GM10266 (cell line): ENCODE data around the gene CDH23.
A peak's percentile ranks its signal among the peaks of the same experiment; 100 is the strongest.

Experiments used
- DNase-seq: peaks from one replicate; pipeline ENCODE4 v3.0.0; 2012; ENCODE audit errors: extremely low spot score
- TF ChIP-seq, protein P1 (sequence below): IDR thresholded peaks from 2 replicates; pipeline ENCODE4 v1.5.1; 2012; ENCODE audit warnings: mild to moderate bottlenecking, low read depth; ENCODE audit not compliant: control insufficient read depth, insufficient read depth; ENCODE audit errors: missing control alignments

Gene CDH23

GRCh38 chr10:71493741-71494140, 97.0 kb downstream of the CDH23 start:
- no peak for DNase-seq
- TF ChIP-seq, protein P1, sequence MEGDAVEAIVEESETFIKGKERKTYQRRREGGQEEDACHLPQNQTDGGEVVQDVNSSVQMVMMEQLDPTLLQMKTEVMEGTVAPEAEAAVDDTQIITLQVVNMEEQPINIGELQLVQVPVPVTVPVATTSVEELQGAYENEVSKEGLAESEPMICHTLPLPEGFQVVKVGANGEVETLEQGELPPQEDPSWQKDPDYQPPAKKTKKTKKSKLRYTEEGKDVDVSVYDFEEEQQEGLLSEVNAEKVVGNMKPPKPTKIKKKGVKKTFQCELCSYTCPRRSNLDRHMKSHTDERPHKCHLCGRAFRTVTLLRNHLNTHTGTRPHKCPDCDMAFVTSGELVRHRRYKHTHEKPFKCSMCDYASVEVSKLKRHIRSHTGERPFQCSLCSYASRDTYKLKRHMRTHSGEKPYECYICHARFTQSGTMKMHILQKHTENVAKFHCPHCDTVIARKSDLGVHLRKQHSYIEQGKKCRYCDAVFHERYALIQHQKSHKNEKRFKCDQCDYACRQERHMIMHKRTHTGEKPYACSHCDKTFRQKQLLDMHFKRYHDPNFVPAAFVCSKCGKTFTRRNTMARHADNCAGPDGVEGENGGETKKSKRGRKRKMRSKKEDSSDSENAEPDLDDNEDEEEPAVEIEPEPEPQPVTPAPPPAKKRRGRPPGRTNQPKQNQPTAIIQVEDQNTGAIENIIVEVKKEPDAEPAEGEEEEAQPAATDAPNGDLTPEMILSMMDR, result no peak

DNA sequence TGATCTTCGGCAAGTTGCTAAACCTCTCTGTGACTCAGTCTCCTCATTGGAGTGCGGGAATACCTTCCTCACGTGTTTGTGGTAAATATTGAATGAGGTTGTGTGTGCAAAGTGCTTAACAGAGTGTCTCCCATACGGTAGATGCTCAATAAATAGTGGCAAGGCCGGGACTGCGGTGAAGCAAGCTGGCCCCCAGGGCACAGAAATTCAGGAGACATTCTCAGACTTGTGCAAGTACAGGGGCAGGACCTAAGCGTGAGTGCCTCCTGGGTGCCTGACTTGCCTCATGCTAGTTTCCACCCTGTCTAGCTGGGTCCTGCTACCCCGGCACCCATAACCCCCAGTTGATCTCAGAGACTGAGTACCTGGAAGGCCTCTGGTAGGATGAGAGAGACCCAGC, 97.8 kb downstream of the CDH23 start:
- TF ChIP-seq, protein P1, result no peak
- no peak for DNase-seq

DNA sequence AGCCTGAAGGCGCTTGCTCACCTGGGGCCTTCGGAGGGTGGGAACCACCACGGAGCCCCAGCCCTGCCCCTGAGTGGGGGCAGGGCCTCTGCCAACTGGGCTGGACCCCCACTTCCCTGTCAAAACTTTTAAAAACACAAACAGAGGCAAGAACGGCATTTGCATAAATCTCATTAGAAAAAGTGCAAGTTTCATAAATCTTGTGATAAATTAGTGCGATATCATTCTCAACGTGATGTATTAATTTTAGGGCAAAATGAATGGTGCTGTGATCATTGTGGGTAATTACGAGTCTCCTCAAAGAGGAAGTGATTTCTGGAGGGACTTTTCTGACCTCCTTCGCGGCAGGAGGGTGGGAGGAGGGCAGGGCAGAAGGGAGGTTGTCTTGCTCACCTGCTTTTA, 98.3 kb downstream of the CDH23 start:
- peak; percentile 58 for DNase-seq
- TF ChIP-seq, protein P1, result no peak

DNA sequence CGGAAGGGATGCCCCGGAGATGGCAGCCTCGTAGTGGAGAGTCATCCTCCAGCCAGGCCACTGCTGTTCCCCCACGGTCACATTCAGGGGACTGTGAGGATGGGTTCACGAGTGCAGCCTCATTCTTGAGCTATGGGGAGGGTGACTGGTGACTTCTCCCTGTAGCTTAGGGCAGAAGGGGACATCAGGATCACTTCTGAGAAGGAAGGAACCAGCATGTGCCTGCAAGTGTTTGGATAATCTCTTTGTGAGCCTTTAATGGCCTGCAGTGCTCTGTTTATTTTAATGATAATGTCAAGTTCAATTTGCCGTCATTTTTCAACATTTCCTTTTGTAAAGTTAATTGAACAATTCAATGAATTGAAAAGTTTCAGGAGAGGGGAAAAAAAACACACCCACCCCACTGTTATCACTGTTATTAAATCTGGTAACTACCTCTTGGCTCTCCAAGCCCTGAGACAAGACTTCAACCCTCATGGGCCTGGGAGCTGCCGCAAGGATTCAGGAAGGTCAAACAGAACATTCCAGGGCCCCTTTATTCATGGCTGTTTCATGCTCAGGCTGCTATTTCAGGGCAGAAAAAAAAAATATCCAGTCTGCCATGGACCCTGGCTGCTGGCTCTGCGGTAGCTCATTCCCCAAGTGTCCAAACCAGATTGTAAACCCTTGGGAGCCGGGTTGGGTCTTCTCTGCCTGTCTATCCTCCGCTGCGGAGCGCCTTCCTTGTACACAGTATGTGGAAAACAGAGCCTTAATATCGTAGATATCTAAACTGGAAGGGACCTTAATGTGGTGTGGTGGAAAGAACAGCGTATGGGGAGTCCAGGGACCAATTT, 100.4 kb downstream of the CDH23 start:
- TF ChIP-seq, protein P1, result no peak

GRCh38 chr10:71497763-71498326, 101.1 kb downstream of the CDH23 start:
- TF ChIP-seq, protein P1, result no peak
- no peak for DNase-seq

More for the DNA sequence above, 100.4 kb downstream of the CDH23 start:
- DNase-seq, result no peak

- DNase-seq, result no peak
- TF ChIP-seq, protein P1, result no peak
Observed at GRCh38 chr10:71501402-71501801, 104.7 kb downstream of the CDH23 start.

DNA sequence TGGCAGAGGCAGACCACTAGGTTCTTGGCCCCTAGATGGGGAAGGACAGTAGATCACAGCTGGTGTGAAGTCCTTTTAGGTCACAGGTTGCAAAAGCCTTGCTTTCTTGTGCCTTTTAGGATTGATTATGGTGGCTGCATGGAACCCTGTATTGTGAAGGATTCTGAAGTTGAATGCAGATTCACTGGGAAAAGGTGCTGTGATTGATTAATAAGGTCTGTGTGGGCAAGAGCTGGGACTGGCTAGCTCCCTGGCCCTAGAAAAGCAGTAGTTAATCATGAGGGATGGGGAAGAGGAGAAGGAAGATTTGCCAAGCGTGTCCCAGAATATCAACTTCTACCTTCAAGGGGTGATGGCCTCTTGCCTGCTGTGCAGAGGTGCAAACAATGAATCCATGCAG, 105.5 kb downstream of the CDH23 start:
- TF ChIP-seq, protein P1, result no peak
- DNase-seq, result no peak
